Endothelial cell (in vitro differentiated cells): ENCODE data around the gene CRIP3. TPM values are rescaled to one million over a fixed set of nuclear protein-coding genes. Genes with fewer than 3 reads are reported as not detected.

Experiments
- DNase-seq: peaks from one replicate; pipeline ENCODE4 v3.0.0; 2021; ENCODE audit warnings: low spot score
- H3K27ac Mint-ChIP-seq: one replicate; pipeline ENCODE4 v1.8.0; 2021; ENCODE audit warnings: mixed read lengths, inconsistent platforms; ENCODE audit not compliant: unreplicated experiment
- H3K27me3 Mint-ChIP-seq: one replicate; pipeline ENCODE4 v1.8.0; 2021; ENCODE audit warnings: mild to moderate bottlenecking, moderate library complexity, mixed read lengths, inconsistent platforms; ENCODE audit not compliant: unreplicated experiment
- H3K36me3 Mint-ChIP-seq: one replicate; pipeline ENCODE4 v1.8.0; 2021; ENCODE audit warnings: mild to moderate bottlenecking, low read depth, mixed read lengths, inconsistent platforms; ENCODE audit not compliant: unreplicated experiment
- H3K4me1 Mint-ChIP-seq: one replicate; pipeline ENCODE4 v1.8.0; 2021; ENCODE audit warnings: mild to moderate bottlenecking, mixed read lengths, inconsistent platforms; ENCODE audit not compliant: unreplicated experiment
- H3K4me3 Mint-ChIP-seq: one replicate; pipeline ENCODE4 v1.8.0; 2021; ENCODE audit warnings: mild to moderate bottlenecking, mixed read lengths, inconsistent platforms; ENCODE audit not compliant: unreplicated experiment
- H3K9me3 Mint-ChIP-seq: one replicate; pipeline ENCODE4 v1.8.0; 2021; ENCODE audit warnings: mixed read lengths, inconsistent platforms; ENCODE audit not compliant: unreplicated experiment
- total RNA-seq: library from RNA; stranded (reverse); fragmentation: NEBNext Ultra II Directional; extraction: Animal tissue kit (Norgen Biotek cat#: 25700); gene quantifications from one replicate; pipeline ENCODE4 v1.2.1, GENCODE V29; 2021; ENCODE audit not compliant: unreplicated experiment
- TF ChIP-seq, protein P1 (sequence below): fragments of 200-600 bp; sonication (generic); IDR thresholded peaks from one replicate; pipeline ENCODE4 v1.5.0; 2021; ENCODE audit warnings: antibody characterized with exemption; ENCODE audit not compliant: unreplicated experiment

The CRIP3 gene
- total RNA-seq, 1 donor from 2014 or later = 1.1 TPM

DNA sequence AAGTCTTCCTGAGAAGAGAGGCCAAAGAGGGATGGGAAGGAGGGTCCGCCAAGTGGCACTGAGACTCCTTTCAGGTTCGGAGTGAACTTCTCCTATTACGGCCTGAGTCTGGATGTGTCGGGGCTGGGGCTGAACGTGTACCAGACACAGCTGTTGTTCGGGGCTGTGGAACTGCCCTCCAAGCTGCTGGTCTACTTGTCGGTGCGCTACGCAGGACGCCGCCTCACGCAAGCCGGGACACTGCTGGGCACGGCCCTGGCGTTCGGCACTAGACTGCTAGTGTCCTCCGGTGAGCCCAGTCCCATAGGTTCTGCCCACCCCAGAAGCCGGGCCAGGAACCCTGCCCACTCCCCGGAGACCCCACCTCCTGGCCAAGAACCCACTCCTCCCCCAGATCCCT is 6.5 kb downstream of the CRIP3 start:
- Mint-ChIP-seq H3K27me3 (peaks cover 6% of the 10 kb centered on the region), H3K36me3 (no peaks in the 10 kb centered on the region), H3K4me3 (no peak overlapping the region), H3K27ac (no peak overlapping the region), H3K9me3 (no peaks in the 10 kb centered on the region), H3K4me1 (no peaks in the 10 kb centered on the region)
- TF ChIP-seq, protein P1, sequence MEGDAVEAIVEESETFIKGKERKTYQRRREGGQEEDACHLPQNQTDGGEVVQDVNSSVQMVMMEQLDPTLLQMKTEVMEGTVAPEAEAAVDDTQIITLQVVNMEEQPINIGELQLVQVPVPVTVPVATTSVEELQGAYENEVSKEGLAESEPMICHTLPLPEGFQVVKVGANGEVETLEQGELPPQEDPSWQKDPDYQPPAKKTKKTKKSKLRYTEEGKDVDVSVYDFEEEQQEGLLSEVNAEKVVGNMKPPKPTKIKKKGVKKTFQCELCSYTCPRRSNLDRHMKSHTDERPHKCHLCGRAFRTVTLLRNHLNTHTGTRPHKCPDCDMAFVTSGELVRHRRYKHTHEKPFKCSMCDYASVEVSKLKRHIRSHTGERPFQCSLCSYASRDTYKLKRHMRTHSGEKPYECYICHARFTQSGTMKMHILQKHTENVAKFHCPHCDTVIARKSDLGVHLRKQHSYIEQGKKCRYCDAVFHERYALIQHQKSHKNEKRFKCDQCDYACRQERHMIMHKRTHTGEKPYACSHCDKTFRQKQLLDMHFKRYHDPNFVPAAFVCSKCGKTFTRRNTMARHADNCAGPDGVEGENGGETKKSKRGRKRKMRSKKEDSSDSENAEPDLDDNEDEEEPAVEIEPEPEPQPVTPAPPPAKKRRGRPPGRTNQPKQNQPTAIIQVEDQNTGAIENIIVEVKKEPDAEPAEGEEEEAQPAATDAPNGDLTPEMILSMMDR = no peak
- DNase-seq = no peak

DNA sequence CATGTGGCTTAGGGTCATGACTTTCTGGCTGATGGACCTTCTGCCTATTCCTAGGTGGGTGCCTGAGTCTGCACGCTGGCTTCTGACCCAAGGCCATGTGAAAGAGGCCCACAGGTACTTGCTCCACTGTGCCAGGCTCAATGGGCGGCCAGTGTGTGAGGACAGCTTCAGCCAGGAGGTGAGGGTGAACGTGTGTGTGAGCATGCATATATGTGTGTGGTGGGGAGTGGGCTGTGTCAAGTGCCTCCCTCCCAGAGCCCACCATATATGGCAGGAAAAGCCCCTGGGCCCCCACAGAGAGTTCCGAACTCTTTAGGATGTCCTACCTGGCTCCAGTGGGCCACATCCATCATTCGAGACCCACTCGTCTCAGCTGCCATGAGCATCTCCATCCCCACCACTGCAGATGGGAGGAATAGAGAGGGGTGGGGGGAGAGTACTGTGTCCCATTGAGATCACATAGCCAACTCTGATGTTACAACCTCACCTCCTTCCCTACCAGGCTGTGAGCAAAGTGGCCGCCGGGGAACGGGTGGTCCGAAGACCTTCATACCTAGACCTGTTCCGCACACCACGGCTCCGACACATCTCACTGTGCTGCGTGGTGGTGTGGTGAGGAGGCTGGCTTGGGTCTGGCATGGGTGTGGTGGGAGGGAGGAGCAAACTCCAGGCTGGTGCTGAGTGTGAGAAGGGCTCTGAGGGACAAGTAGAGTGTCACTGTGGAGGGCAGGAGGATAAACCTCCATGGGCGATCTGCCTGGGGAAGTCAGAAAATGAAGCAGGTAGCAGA is 7.3 kb downstream of the CRIP3 start:
- no peaks in the 10 kb centered on the region for H3K36me3 Mint-ChIP-seq
- no peaks in the 10 kb centered on the region for H3K4me1 Mint-ChIP-seq
- TF ChIP-seq, protein P1 = no peak
- H3K27ac Mint-ChIP-seq = no peak overlapping the region
- DNase-seq = no peak
- H3K4me3 Mint-ChIP-seq = no peak overlapping the region
- peaks cover 8% of the 10 kb centered on the region for H3K27me3 Mint-ChIP-seq
- no peaks in the 10 kb centered on the region for H3K9me3 Mint-ChIP-seq

DNA sequence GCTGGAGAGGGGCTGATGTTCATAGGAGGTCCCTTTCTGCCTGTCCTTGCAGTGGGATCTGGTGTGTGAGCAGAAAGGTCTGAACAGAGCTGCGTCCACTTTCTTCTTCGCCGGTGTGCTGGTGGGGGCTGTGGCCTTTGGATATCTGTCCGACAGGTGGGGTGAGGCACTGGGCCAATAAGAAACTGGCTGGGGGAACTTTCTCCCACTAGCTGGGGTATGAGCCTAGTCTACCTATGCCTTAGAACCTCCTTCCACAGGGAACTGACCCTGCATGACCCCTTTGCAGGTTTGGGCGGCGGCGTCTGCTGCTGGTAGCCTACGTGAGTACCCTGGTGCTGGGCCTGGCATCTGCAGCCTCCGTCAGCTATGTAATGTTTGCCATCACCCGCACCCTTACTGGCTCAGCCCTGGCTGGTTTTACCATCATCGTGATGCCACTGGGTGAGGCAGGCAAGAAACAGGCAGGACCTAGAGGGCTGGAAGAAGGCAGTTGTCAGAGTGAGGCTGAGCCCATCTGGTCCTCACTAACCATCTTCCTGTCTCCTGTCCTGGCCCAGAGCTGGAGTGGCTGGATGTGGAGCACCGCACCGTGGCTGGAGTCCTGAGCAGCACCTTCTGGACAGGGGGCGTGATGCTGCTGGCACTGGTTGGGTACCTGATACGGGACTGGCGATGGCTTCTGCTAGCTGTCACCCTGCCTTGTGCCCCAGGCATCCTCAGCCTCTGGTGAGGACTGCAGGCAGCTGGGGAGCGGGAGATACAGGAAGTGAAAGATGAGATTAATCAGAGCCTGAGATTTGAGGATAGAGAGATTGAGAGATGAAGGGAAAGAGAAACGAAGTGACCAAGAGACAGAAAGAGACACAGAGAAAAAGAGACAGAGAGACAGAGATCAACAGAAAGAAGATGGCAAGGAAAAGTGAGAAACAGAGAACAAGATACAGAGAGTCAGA is 9.0 kb downstream of the CRIP3 start:
- H3K9me3 Mint-ChIP-seq = no peaks in the 10 kb centered on the region
- no peak overlapping the region for H3K4me3 Mint-ChIP-seq
- peaks cover 8% of the 10 kb centered on the region for H3K27me3 Mint-ChIP-seq
- no peak for DNase-seq
- H3K4me1 Mint-ChIP-seq = no peaks in the 10 kb centered on the region
- no peaks in the 10 kb centered on the region for H3K36me3 Mint-ChIP-seq
- TF ChIP-seq, protein P1 = no peak
- no peak overlapping the region for H3K27ac Mint-ChIP-seq

DNA sequence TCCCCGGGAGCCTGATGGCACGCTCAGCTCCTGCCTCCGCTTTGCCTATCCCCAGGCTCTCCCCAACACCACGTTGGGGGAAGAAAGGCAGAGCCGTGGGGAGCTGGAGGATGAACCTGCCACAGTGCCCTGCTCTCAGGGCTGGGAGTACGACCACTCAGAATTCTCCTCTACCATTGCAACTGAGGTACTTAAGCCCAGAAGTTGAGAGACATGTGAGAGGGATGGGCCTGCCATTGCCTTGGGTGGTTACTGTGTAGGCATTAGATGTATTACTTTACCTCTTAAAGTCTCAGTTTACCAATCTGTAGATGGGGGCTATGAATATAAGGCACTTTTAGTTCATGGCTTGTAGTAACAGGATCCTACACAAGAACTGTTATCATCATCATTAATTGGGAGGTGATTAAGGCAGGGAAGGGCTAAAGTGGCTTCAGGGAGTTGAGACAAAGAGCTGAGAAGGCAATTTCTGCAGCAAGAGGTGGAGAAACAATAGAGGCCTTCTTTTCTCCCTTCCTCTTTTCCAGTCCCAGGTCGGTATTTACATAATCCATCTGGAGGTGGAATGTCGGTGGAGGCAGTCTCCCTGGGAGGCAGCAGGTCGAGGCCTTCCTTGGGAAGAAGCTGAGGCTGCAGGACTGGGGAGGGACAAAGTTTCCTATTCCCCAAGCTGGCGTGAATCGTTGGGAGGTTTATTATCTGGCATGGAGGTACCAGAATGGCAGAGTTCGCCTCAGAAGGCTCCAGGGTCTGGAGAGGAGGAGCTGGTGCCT is 9.9 kb downstream of the CRIP3 start:
- TF ChIP-seq, protein P1 = no peak
- Mint-ChIP-seq H3K27me3 (peaks cover 8% of the 10 kb centered on the region), H3K4me1 (no peaks in the 10 kb centered on the region), H3K9me3 (no peaks in the 10 kb centered on the region), H3K27ac (no peak overlapping the region), H3K4me3 (peak overlapping the region; percentile 29), H3K36me3 (no peaks in the 10 kb centered on the region)
- DNase-seq = no peak
